ENCODE data around the gene XAB2.
"Not testable (repeated sequence)": the region's sequence is repeated elsewhere in the genome, so short reads cannot be mapped to it uniquely, and the experiment has no call there.

Gene XAB2

GRCh38 chr19:7577422-7577821 lies 51.9 kb downstream of the XAB2 start:
- DNase-seq (ENCODE audit: low read depth in 2 of 2): not testable (repeated sequence)

- DNase-seq (ENCODE audit: low read depth in 2 of 2): no peak
Measured at GRCh38 chr19:7575434-7576040, 53.8 kb downstream of the XAB2 start.

GRCh38 chr19:7570761-7571160 lies 58.6 kb downstream of the XAB2 start:
- DNase-seq (ENCODE audit: low read depth in 2 of 2): no peak

Data from stimulated activated CD4-positive, alpha-beta T cell treated with anti-CD3 and anti-CD28 coated beads, Interleukin-1b, Interleukin-23, amount 100 ng/mL, for 4 hours (primary cell).